ENCODE results near the gene STK33.

Gene STK33

GRCh38 chr11:8603696-8604077, 9.7 kb upstream of the STK33 start:
- no peak for DNase-seq (ENCODE audit: low spot score)

GRCh38 chr11:8601376-8602133, 7.5 kb upstream of the STK33 start:
- no peak for DNase-seq (ENCODE audit: low spot score)

GRCh38 chr11:8598506-8598905, 4.5 kb upstream of the STK33 start:
- no peak for DNase-seq (ENCODE audit: low spot score)

- no peak for DNase-seq (ENCODE audit: low spot score)
These were observed 3.2 kb upstream of the STK33 start for GRCh38 chr11:8597182-8597581.

- DNase-seq (ENCODE audit: low spot score), result no peak
These were observed 2.5 kb upstream of the STK33 start for GRCh38 chr11:8596504-8597046.

- DNase-seq (ENCODE audit: low spot score), result no peak
These were observed 573 bp downstream of the STK33 start for GRCh38 chr11:8593455-8593854.

- no peak for DNase-seq (ENCODE audit: low spot score)
These were observed 6.1 kb downstream of the STK33 start for GRCh38 chr11:8587915-8588314.

GRCh38 chr11:8586805-8587204, 7.2 kb downstream of the STK33 start:
- no peak for DNase-seq (ENCODE audit: low spot score)

- no peak for DNase-seq (ENCODE audit: low spot score)
These were observed 7.8 kb downstream of the STK33 start for GRCh38 chr11:8586184-8586583.

- no peak for DNase-seq (ENCODE audit: low spot score)
These were observed 9.5 kb downstream of the STK33 start for GRCh38 chr11:8584511-8584910.

GRCh38 chr11:8584082-8584481, 9.9 kb downstream of the STK33 start:
- DNase-seq (ENCODE audit: low spot score), result no peak

GRCh38 chr11:8581300-8581699, 12.7 kb downstream of the STK33 start:
- DNase-seq (ENCODE audit: low spot score), result no peak

- DNase-seq (ENCODE audit: low spot score), result no peak
These were observed 16.0 kb downstream of the STK33 start for GRCh38 chr11:8577791-8578581.

- DNase-seq (ENCODE audit: low spot score), result no peak
These were observed 19.2 kb downstream of the STK33 start for GRCh38 chr11:8574798-8575197.

- DNase-seq (ENCODE audit: low spot score), result no peak
These were observed 20.3 kb downstream of the STK33 start for GRCh38 chr11:8573777-8574176.

- no peak for DNase-seq (ENCODE audit: low spot score)
These were observed 26.3 kb downstream of the STK33 start for GRCh38 chr11:8567602-8568198.

GRCh38 chr11:8566613-8567210, 27.3 kb downstream of the STK33 start:
- no peak for DNase-seq (ENCODE audit: low spot score)

GRCh38 chr11:8564526-8564925, 29.5 kb downstream of the STK33 start:
- no peak for DNase-seq (ENCODE audit: low spot score)

GRCh38 chr11:8561461-8561860, 32.6 kb downstream of the STK33 start:
- DNase-seq (ENCODE audit: low spot score), result no peak

GRCh38 chr11:8558436-8558835, 35.6 kb downstream of the STK33 start:
- no peak for DNase-seq (ENCODE audit: low spot score)

GRCh38 chr11:8545698-8546366, 48.2 kb downstream of the STK33 start:
- DNase-seq (ENCODE audit: low spot score), result no peak

GRCh38 chr11:8544807-8545206, 49.2 kb downstream of the STK33 start:
- no peak for DNase-seq (ENCODE audit: low spot score)
